BJ (cell line): ENCODE measurements around the gene NPAS3. TPM values are rescaled to one million over a fixed set of nuclear protein-coding genes. Genes with fewer than 3 reads are reported as not detected.

Experiments
- CTCF ChIA-PET: fragments of 350-600 bp; formaldehyde crosslinking; extraction: SDS; loops from one replicate; lab custom pipeline; 2021; ENCODE audit warnings: antibody characterized with exemption, inconsistent platforms; lab: Yijun Ruan, JAX
- POLR2A ChIA-PET: fragments of 300-600 bp; sonication (Branson Sonifier 250); formaldehyde crosslinking; extraction: SDS; loops from one replicate; lab custom pipeline; 2021; ENCODE audit warnings: antibody characterized with exemption; lab: Charles Lee
- DNase-seq: peaks from one replicate; pipeline ENCODE4 v3.0.0-alpha.2; 2011; ENCODE audit warnings: low read depth
- H3K27me3 ChIP-seq: 2 replicates; pipeline ENCODE4 v1.6.0; 2011; ENCODE audit warnings: low read length; ENCODE audit not compliant: control insufficient read depth, insufficient read depth
- H3K36me3 ChIP-seq: 2 replicates; pipeline ENCODE4 v1.5.1; 2011; ENCODE audit warnings: low read length; ENCODE audit not compliant: control insufficient read depth, insufficient read depth
- H3K4me3 ChIP-seq: 2 replicates; pipeline ENCODE4 v1.5.1; 2011; ENCODE audit warnings: low read depth, mild to moderate bottlenecking, control low read depth, low read length
- polyA plus RNA-seq: library from polyadenylated mRNA; depleted of rRNA; stranded (reverse); fragments of >200 nt; gene quantifications from 2 replicates; pipeline ENCODE4 v1.2.3, GENCODE V29; 2011
- TF ChIP-seq, protein P1 (sequence below): IDR thresholded peaks from 2 replicates; pipeline ENCODE4 v1.5.1; 2011; ENCODE audit warnings: low read depth, mild to moderate bottlenecking, control low read depth, inconsistent platforms, low read length, moderate library complexity; ENCODE audit not compliant: insufficient read depth

Gene NPAS3
- polyA plus RNA-seq, 1 experiment: 0.09 TPM

GRCh38 chr14:33098016-33098415 is 159.3 kb downstream of the NPAS3 start:
- Histone ChIP-seq H3K36me3 (no peaks in the 10 kb centered on the region), H3K27me3 (no peaks in the 10 kb centered on the region), H3K4me3 (no peak overlapping the region)
- POLR2A ChIA-PET: no interaction called here
- CTCF ChIA-PET: no interaction called here
- TF ChIP-seq, protein P1, sequence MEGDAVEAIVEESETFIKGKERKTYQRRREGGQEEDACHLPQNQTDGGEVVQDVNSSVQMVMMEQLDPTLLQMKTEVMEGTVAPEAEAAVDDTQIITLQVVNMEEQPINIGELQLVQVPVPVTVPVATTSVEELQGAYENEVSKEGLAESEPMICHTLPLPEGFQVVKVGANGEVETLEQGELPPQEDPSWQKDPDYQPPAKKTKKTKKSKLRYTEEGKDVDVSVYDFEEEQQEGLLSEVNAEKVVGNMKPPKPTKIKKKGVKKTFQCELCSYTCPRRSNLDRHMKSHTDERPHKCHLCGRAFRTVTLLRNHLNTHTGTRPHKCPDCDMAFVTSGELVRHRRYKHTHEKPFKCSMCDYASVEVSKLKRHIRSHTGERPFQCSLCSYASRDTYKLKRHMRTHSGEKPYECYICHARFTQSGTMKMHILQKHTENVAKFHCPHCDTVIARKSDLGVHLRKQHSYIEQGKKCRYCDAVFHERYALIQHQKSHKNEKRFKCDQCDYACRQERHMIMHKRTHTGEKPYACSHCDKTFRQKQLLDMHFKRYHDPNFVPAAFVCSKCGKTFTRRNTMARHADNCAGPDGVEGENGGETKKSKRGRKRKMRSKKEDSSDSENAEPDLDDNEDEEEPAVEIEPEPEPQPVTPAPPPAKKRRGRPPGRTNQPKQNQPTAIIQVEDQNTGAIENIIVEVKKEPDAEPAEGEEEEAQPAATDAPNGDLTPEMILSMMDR: no peak
- no peak for DNase-seq

- H3K27me3 ChIP-seq: no peaks in the 10 kb centered on the region
- POLR2A ChIA-PET: no interaction called here
- no peak overlapping the region for H3K4me3 ChIP-seq
- no peak for DNase-seq
- TF ChIP-seq, protein P1: no peak
- CTCF ChIA-PET: no interaction called here
- no peaks in the 10 kb centered on the region for H3K36me3 ChIP-seq
Measured at GRCh38 chr14:33103489-33103888, 164.8 kb downstream of the NPAS3 start.

DNA sequence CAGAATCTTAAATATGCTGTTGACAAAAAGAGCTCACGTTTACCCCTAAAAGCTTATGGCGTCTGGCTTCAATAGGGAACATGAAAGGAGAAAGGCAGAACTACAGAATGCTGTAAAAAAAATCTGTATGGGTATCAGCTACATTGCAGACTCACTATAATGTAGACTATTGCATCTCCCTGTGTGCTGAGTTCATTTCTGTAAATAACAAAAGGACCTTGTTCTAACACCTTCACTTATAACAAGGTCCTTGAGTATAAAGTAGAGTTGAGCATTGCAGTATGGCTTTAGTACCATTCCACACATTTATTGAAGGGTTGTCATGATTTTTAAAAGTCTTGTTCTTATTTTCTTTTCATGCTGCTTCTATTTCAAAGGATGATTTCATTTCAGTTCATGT is 165.3 kb downstream of the NPAS3 start:
- no peaks in the 10 kb centered on the region for H3K27me3 ChIP-seq
- DNase-seq: no peak
- H3K4me3 ChIP-seq: no peak overlapping the region
- TF ChIP-seq, protein P1: no peak
- CTCF ChIA-PET: no interaction called here
- POLR2A ChIA-PET: no interaction called here
- H3K36me3 ChIP-seq: no peaks in the 10 kb centered on the region

- DNase-seq: no peak
- no peak overlapping the region for H3K4me3 ChIP-seq
- TF ChIP-seq, protein P1: no peak
- POLR2A ChIA-PET: no interaction called here
- H3K27me3 ChIP-seq: no peaks in the 10 kb centered on the region
- CTCF ChIA-PET: no interaction called here
- H3K36me3 ChIP-seq: no peaks in the 10 kb centered on the region
Measured at GRCh38 chr14:33110737-33111443, 172.2 kb downstream of the NPAS3 start.

- H3K27me3 ChIP-seq: no peaks in the 10 kb centered on the region
- TF ChIP-seq, protein P1: no peak
- no peak for DNase-seq
- no peak overlapping the region for H3K4me3 ChIP-seq
- ChIA-PET CTCF (interaction anchor here (0.6 kb wide), 1 partner anchor 1066 kb away, joined by 3 read pairs; no protein-coding TSS in a partner anchor), POLR2A (no interaction called here)
- H3K36me3 ChIP-seq: no peaks in the 10 kb centered on the region
Measured at GRCh38 chr14:33114331-33114730, 175.7 kb downstream of the NPAS3 start.
